KMS-11 (cell line): ENCODE measurements around the gene RYR1.

Source experiments
- H2AFZ ChIP-seq: fragments of 200-600 bp; sonication (generic); 2 replicates; pipeline ENCODE4 v1.6.1; 2016; ENCODE audit warnings: antibody characterized with exemption, mixed run types, low read depth
- H3K27ac ChIP-seq: fragments of 200-600 bp; sonication (generic); 2 replicates; pipeline ENCODE4 v1.6.1; 2016; ENCODE audit warnings: mild to moderate bottlenecking, mixed run types
- H3K27me3 ChIP-seq: fragments of 200-600 bp; sonication (generic); 2 replicates; pipeline ENCODE4 v1.6.1; 2017; ENCODE audit warnings: mild to moderate bottlenecking, low read depth, mixed run types, moderate library complexity; ENCODE audit not compliant: insufficient read depth
- H3K36me3 ChIP-seq: fragments of 200-600 bp; sonication (generic); 2 replicates; pipeline ENCODE4 v1.6.1; 2017; ENCODE audit warnings: mild to moderate bottlenecking, mixed run types; ENCODE audit not compliant: insufficient read depth
- H3K4me1 ChIP-seq: fragments of 200-600 bp; sonication (generic); 2 replicates; pipeline ENCODE4 v1.6.1; 2016; ENCODE audit warnings: mild to moderate bottlenecking, low read depth, mixed run types; ENCODE audit not compliant: poor library complexity, severe bottlenecking
- H3K4me2 ChIP-seq: fragments of 200-600 bp; sonication (generic); 2 replicates; pipeline ENCODE4 v1.7.0; 2016; ENCODE audit warnings: mild to moderate bottlenecking, mixed run types
- H3K4me3 ChIP-seq: fragments of 200-600 bp; sonication (generic); IDR thresholded peaks from 2 replicates; pipeline ENCODE4 v1.6.1; 2017; ENCODE audit warnings: low read depth, low read length, mixed read lengths; ENCODE audit not compliant: insufficient read depth
- H3K79me2 ChIP-seq: fragments of 200-600 bp; sonication (generic); 2 replicates; pipeline ENCODE4 v1.6.1; 2016; ENCODE audit warnings: low read depth, mixed run types; ENCODE audit not compliant: insufficient read depth
- H3K9ac ChIP-seq: fragments of 200-600 bp; sonication (generic); 2 replicates; pipeline ENCODE4 v1.6.1; 2016; ENCODE audit warnings: mild to moderate bottlenecking, mixed run types
- H4K20me1 ChIP-seq: fragments of 200-600 bp; sonication (generic); 2 replicates; pipeline ENCODE4 v1.6.1; 2016; ENCODE audit warnings: mild to moderate bottlenecking, mixed run types; ENCODE audit not compliant: insufficient read depth
- TF ChIP-seq, protein P1 (sequence below): fragments of 200-600 bp; sonication (generic); conservative IDR thresholded peaks from 2 replicates; pipeline ENCODE4 v1.6.1; 2017; ENCODE audit warnings: low read depth, mild to moderate bottlenecking, antibody characterized with exemption, low read length, moderate library complexity, mixed read lengths

RYR1 gene

DNA sequence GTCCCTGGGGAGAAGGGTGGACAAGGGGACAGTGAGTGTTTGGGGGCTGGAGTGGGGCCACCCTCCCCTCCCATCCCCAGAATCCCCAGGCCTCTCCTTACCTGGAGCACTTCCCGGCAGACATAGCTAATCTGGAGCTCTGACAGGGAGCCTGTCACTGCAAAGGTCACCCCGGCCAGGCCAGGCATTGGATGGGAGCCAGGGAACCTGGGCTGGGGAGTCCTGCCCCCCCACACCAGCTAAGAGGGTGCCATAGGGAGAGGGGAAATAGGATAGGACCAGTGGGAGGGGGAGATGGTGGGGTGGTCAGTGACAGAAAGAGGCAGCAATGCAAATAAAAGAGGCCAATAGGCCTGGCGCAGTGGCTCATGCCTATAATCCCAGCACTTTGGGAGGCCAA lies 180.8 kb downstream of the RYR1 start:
- no peak overlapping the region for H3K9ac ChIP-seq
- no peaks in the 10 kb centered on the region for H4K20me1 ChIP-seq
- no peak overlapping the region for H3K4me3 ChIP-seq
- no peak overlapping the region for H2AFZ ChIP-seq
- H3K36me3 ChIP-seq = no peaks in the 10 kb centered on the region
- no peak overlapping the region for H3K27ac ChIP-seq
- H3K4me2 ChIP-seq = no peak overlapping the region
- no peaks in the 10 kb centered on the region for H3K27me3 ChIP-seq
- peaks cover 11% of the 10 kb centered on the region for H3K4me1 ChIP-seq
- TF ChIP-seq, protein P1, sequence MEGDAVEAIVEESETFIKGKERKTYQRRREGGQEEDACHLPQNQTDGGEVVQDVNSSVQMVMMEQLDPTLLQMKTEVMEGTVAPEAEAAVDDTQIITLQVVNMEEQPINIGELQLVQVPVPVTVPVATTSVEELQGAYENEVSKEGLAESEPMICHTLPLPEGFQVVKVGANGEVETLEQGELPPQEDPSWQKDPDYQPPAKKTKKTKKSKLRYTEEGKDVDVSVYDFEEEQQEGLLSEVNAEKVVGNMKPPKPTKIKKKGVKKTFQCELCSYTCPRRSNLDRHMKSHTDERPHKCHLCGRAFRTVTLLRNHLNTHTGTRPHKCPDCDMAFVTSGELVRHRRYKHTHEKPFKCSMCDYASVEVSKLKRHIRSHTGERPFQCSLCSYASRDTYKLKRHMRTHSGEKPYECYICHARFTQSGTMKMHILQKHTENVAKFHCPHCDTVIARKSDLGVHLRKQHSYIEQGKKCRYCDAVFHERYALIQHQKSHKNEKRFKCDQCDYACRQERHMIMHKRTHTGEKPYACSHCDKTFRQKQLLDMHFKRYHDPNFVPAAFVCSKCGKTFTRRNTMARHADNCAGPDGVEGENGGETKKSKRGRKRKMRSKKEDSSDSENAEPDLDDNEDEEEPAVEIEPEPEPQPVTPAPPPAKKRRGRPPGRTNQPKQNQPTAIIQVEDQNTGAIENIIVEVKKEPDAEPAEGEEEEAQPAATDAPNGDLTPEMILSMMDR = no peak
- peaks cover 25% of the 10 kb centered on the region for H3K79me2 ChIP-seq

DNA sequence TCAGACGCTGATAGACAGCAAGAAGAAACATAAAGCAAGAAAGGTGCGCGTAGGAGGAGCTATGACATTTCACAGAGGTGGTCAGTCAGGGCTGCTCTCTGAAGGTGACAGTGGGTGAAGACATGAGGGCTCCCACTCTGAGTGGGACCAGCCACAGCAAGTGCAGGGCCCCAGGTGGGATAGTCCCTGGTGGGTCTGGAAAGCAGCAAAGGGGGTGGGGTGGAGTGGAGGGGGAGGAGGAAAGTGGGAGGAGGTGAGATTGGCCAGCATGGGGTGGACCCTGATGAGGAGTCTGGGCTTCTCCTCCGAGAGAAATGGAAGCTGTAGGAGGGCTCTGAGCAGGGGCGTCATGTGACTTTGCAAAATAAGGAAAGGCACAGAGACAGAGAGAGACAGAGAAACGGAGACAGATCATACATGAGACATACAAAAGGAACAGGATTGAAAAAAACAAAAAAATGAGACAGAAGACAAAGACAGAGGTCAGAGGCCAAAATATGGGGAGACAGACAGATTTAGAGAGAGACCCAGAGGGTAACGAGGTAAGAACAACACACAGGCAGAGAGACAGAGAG lies 181.6 kb downstream of the RYR1 start:
- H3K79me2 ChIP-seq = peaks cover 33% of the 10 kb centered on the region
- H3K9ac ChIP-seq = no peak overlapping the region
- H2AFZ ChIP-seq = no peak overlapping the region
- no peak overlapping the region for H3K4me3 ChIP-seq
- no peaks in the 10 kb centered on the region for H4K20me1 ChIP-seq
- H3K27me3 ChIP-seq = no peaks in the 10 kb centered on the region
- no peaks in the 10 kb centered on the region for H3K36me3 ChIP-seq
- TF ChIP-seq, protein P1 = no peak
- no peak overlapping the region for H3K27ac ChIP-seq
- H3K4me1 ChIP-seq = peaks cover 14% of the 10 kb centered on the region
- no peak overlapping the region for H3K4me2 ChIP-seq

DNA sequence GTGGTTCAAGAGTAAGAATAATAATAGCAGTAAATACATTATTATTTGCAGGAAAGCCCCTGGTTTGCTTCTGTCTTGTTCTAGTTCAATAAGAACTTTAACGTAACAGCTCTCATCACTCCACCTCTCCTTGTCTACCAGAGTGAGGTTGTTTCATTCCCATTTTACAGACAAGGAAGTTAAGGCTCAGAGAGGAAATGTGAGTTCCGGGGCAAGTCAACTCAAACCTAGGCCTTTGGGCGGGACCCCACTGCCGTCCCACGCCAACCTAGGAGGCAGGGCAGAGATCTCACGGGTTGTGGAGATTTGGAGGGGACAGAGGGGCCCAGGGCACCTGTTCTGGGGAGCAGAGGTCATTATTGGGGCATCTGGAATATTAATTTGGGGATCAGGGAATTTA lies 182.8 kb downstream of the RYR1 start:
- Histone ChIP-seq H3K9ac (no peak overlapping the region), H4K20me1 (no peaks in the 10 kb centered on the region), H3K36me3 (0 out of 2 replicates have a peak, but pooled peaks cover 4% of the 10 kb centered on the region), H3K27me3 (no peaks in the 10 kb centered on the region), H3K4me3 (no peak overlapping the region), H3K4me1 (peaks cover 17% of the 10 kb centered on the region), H3K79me2 (peaks cover 44% of the 10 kb centered on the region), H2AFZ (no peak overlapping the region), H3K4me2 (peak overlapping the region; percentile 89; the same call in 1 of the 2 replicates), H3K27ac (no peak overlapping the region)
- TF ChIP-seq, protein P1 = no peak

DNA sequence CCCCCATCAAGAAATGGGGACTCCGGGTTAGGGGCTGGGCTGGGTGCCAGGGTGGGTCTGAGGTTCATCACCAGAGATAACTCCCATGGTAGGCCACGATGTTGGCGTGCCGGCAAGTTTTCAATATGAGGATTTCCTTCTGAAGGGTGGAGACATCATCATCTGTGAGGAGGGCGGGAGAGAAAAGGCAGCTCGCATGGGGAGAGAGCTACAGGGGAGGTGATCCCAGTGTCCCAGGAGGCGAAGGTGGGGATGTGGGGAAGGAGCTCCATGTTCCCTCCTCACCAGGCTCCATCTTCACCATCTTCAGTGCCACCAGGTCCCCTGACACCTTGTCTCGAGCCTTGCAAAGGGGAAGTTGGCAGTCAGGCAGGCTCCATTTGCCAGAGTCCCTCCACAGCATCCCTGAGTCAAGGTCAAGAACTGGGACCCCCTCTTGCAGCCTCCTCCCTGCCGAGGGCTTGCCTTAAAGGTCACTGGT lies 183.8 kb downstream of the RYR1 start:
- peaks cover 47% of the 10 kb centered on the region for H3K79me2 ChIP-seq
- peak overlapping the region; percentile 89 for H3K4me2 ChIP-seq
- H3K4me1 ChIP-seq = peaks cover 17% of the 10 kb centered on the region
- H3K9ac ChIP-seq = peak overlapping the region; percentile 76; the same call in 1 of the 2 replicates
- TF ChIP-seq, protein P1 = no peak
- H3K27ac ChIP-seq = peak overlapping the region; percentile 83
- no peaks in the 10 kb centered on the region for H4K20me1 ChIP-seq
- H2AFZ ChIP-seq = peak overlapping the region; percentile 63
- H3K27me3 ChIP-seq = no peaks in the 10 kb centered on the region
- no peak overlapping the region for H3K4me3 ChIP-seq
- H3K36me3 ChIP-seq = 0 out of 2 replicates have a peak, but pooled peaks cover 7% of the 10 kb centered on the region
